GM18526 (cell line): ENCODE data around the gene RYR1.
A peak's percentile ranks its signal among the peaks of the same experiment; 100 is the strongest.

Source experiments
- POLR2A ChIP-seq: IDR thresholded peaks from 3 replicates; pipeline ENCODE4 v1.6.1; 2011; ENCODE audit not compliant: insufficient read length; ENCODE audit errors: extremely low read depth

RYR1 gene

DNA sequence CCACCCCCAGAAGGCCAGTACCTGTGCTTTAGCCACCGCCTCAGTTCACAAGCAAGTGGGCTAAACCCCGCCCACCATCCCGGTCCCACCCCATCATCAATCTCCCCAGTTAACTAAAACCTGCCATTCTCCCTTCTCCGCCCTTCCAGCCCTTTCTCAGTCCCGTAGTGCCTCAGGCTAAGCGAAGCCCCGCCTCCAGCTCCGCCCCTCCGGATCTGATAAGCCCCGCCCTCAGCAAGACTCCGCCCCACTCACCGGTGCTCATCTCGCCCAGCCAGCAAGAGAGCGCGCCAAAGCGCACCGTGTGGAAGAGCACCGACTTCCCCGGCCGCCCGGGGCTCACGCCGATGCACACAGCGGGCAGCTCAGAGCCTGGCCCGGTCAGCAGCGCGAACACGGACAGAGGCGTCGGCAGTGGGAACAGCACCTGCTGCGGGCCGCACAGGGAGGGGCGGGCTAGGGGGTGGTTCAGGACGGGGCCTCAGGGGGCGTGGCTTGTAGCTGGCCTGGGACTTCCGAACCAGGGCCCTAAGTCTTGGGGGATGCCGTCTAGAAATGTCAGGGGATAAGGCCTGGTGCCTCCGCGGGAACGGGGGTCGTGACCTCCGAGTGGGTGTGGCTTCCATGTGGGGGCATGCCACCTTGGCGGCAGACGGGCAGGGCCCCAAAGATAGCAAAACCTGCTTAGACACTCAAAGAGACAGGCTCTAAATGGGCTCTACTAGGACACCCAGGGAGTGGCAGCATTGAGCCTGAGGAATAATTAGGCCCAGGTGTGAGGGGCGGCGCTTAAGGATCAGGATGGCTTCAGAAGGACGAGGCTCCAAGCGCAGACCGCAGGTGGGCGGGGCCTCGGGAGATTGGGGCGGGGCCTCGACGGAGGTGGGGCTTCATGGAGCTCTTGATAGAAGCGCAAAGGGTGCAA lies 162.8 kb downstream of the RYR1 start:
- TF ChIP-seq POLR2A: no peak

DNA sequence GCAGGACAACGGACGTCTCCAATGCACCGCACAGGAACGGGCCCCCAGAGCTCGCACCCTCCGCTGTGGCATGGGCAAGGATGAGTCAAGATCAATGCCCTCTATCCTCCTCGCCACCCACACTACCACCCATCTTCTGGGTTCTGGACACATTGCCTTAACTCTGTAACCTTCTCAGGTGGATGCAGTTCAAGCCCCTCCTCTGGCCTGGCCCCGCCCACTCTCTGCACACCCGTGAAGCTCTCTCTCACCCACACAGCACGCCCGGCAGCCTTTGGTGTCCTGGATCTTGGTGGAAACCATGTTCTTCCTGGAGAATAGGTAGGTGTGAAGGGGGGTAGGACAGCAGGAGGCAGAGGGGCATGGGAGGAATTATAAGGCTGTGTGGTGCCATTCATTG lies 163.6 kb downstream of the RYR1 start:
- TF ChIP-seq POLR2A: no peak

DNA sequence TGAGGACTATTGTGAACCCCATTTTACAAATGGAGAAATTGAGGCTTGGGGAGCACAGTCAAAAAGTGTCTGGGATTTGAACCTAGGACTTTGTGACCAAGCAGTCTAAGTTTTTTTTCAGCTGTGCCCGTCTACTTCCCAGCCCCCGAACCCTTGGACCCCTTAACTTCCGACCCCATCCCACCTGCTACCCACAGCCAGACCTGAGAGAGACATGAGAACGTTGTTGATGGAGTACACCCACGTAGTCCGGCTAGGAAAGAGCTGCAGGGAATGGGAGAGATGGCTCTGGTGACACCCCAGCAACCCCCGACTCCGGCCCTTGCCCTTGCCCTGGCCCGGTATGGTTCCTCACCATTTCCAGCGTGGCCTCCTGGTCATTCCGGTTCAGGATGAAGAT lies 166.2 kb downstream of the RYR1 start:
- no peak for TF ChIP-seq POLR2A

DNA sequence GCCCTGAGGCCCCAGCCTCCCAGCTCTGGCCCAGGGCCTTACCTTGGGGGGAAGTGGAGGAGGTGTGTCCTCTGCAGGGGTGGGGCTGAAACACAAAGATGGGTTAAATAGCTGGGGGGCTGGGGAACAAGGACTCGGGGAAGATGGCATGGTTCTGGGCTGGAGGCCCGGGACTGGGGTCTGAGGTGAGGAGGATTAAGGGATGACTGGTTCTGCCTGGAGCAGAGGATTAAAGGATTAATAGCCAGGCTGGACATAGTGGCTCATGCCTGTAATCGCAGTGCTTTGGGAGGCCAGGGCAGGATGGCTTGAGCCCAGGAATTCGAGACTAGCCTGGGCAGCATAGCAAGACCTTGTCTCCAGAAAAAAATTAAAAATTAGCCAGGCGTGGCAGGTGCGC lies 172.6 kb downstream of the RYR1 start:
- no peak for TF ChIP-seq POLR2A

DNA sequence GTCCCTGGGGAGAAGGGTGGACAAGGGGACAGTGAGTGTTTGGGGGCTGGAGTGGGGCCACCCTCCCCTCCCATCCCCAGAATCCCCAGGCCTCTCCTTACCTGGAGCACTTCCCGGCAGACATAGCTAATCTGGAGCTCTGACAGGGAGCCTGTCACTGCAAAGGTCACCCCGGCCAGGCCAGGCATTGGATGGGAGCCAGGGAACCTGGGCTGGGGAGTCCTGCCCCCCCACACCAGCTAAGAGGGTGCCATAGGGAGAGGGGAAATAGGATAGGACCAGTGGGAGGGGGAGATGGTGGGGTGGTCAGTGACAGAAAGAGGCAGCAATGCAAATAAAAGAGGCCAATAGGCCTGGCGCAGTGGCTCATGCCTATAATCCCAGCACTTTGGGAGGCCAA lies 180.8 kb downstream of the RYR1 start:
- TF ChIP-seq POLR2A: no peak

- TF ChIP-seq POLR2A: no peak
Observed at GRCh38 chr19:38615007-38615581, 181.6 kb downstream of the RYR1 start.

DNA sequence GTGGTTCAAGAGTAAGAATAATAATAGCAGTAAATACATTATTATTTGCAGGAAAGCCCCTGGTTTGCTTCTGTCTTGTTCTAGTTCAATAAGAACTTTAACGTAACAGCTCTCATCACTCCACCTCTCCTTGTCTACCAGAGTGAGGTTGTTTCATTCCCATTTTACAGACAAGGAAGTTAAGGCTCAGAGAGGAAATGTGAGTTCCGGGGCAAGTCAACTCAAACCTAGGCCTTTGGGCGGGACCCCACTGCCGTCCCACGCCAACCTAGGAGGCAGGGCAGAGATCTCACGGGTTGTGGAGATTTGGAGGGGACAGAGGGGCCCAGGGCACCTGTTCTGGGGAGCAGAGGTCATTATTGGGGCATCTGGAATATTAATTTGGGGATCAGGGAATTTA lies 182.8 kb downstream of the RYR1 start:
- no peak for TF ChIP-seq POLR2A

- no peak for TF ChIP-seq POLR2A
Observed at GRCh38 chr19:38617283-38617763, 183.8 kb downstream of the RYR1 start.

- TF ChIP-seq POLR2A: peak; percentile 59
Observed at GRCh38 chr19:38617764-38618589, 184.5 kb downstream of the RYR1 start, which contains the start of gene MAP4K1. TSS of gene MAP4K1 (minus strand) at chr19:38617953. CDS start at chr19:38617895, 58 bp downstream.

DNA sequence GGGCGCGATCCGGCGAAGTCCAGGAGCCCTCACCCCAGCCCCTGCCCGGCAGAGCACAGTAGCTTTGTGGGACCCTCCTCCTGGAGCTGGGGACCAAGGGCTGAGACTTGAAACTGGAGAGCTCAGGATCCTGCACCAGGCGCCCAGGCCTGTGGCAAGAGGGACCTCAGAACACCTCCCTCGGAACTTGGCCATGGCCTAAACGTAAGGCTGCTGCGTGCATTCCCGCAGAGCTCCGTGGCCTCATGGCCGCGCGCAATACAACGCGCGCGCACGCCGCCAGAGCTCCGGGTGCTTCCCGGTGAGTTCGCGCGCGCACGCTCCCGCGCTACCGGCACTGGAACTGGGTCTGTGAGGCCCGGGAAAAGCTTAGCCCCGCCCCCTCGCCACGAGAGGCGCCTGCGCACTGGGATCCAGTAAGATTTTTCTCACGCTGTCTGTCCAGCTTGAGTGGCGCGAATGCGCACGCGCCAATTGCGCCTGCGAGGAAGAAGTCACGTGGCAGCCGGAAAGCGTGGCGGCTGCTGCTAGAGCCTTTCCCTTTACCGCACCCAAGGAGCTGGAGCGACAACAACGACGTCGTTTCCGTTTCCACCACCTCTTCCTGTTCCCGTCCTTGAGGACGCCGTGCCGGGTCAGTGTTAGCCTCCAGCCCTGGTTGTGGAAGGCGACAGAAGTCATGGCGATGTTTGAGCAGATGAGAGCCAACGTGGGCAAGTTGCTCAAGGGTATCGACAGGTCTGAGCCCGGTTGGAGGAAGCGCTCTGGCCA lies 185.3 kb downstream of the RYR1 start, which contains the start of gene EIF3K:
Gene EIF3K, plus strand, starts transcription at position 599 of the 771 bp plus-strand sequence. Its CDS starts 81 bp downstream, at position 680.
- peak; percentile 91 for TF ChIP-seq POLR2A

DNA sequence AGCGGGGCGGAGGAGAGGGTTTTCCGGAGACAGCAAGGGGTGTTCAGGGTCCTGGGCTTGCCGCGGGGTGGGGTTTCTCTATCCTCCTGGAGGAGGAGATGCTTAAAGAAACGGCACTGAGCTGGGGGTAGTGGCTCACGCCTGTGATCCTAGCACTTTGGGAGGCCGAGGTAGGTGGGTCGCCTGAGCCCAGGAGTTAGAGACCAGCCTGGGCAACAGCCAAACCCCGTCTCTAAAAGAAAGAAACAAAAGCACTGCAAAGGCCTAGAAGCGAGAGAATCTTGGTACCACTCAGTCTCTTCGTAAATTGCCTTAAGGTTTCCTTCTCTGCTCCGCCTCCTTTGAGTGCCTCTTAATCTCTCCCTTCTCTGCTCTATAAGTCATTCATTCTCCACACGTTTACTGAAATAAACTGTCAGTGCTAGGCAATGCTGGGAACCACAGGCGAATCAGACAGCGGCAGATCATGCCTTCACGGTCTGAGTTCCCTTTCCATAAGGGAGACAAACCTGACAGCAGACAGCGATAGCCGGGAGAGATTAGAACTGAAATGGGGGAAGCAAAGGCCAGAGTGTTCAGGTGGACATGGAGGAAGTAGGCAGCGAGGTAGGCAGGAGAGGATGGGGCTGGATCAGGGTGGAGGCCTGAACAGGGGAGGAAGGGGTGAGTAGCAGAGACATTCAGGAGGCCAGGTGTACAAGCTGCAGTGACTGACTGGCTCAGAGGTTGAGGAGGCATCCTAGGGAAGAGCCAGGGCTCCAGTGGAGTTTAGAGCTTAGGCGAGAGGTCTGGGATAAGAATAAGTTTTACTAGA lies 186.1 kb downstream of the RYR1 start:
- TF ChIP-seq POLR2A: no peak

GRCh38 chr19:38624822-38625221 lies 191.3 kb downstream of the RYR1 start:
- no peak for TF ChIP-seq POLR2A

- no peak for TF ChIP-seq POLR2A
Observed at GRCh38 chr19:38626401-38626800, 192.9 kb downstream of the RYR1 start.

- no peak for TF ChIP-seq POLR2A
Observed at GRCh38 chr19:38629568-38629967, 196.1 kb downstream of the RYR1 start.
